ENCODE data around the gene ALKBH2.

DNA sequence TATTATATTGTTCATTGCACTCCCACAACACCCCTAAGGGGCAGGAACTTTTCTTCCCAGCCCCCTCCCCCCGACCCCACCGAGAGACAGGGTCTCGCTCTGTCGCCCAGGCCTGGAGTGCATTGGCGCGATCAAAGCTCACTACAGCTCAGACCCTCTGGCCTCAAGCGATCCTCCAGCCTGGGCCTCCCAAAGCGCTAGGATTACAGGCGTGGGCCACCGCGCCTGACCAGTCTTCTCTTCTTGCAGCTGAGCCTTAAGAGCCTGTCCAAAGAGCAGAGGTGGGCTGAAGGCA lies 3.8 kb upstream of the ALKBH2 start:
- TF ChIP-seq, protein P1, sequence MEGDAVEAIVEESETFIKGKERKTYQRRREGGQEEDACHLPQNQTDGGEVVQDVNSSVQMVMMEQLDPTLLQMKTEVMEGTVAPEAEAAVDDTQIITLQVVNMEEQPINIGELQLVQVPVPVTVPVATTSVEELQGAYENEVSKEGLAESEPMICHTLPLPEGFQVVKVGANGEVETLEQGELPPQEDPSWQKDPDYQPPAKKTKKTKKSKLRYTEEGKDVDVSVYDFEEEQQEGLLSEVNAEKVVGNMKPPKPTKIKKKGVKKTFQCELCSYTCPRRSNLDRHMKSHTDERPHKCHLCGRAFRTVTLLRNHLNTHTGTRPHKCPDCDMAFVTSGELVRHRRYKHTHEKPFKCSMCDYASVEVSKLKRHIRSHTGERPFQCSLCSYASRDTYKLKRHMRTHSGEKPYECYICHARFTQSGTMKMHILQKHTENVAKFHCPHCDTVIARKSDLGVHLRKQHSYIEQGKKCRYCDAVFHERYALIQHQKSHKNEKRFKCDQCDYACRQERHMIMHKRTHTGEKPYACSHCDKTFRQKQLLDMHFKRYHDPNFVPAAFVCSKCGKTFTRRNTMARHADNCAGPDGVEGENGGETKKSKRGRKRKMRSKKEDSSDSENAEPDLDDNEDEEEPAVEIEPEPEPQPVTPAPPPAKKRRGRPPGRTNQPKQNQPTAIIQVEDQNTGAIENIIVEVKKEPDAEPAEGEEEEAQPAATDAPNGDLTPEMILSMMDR (conservative IDR thresholded peaks at IDR 0.05), result no peak
- no peak for TF ChIP-seq ZFX (IDR thresholded peaks at IDR 0.05)

All from C4-2B (cell line).